HG02981 (cell line): Measurements from ENCODE around the gene GNB1L.
"Not testable (repeated sequence)": the region's sequence is repeated elsewhere in the genome, so short reads cannot be mapped to it uniquely, and the experiment has no call there.

Experiments
- ATAC-seq: cut with Tn5 transposase; IDR thresholded peaks from one replicate; pipeline ENCODE4 v1.9.1; 2021; ENCODE audit warnings: mild to moderate bottlenecking, moderate library complexity; ENCODE audit not compliant: unreplicated experiment

GNB1L gene

GRCh38 chr22:19784384-19785175, 70.1 kb downstream of the GNB1L start:
- no peak for ATAC-seq

- ATAC-seq: no peak
Observed at GRCh38 chr22:19783586-19784383, 70.9 kb downstream of the GNB1L start.

GRCh38 chr22:19782533-19782932, 72.1 kb downstream of the GNB1L start:
- ATAC-seq: no peak

GRCh38 chr22:19779685-19780268, 74.9 kb downstream of the GNB1L start:
- ATAC-seq: no peak

- ATAC-seq: no peak
Observed at GRCh38 chr22:19779011-19779421, 75.7 kb downstream of the GNB1L start.

GRCh38 chr22:19777192-19777591, 77.5 kb downstream of the GNB1L start:
- ATAC-seq: not testable (repeated sequence)

GRCh38 chr22:19776433-19777031, 78.1 kb downstream of the GNB1L start:
- ATAC-seq: no peak

- no peak for ATAC-seq
Observed at GRCh38 chr22:19775496-19776325, 79.0 kb downstream of the GNB1L start.

GRCh38 chr22:19774628-19775027, 80.0 kb downstream of the GNB1L start:
- no peak for ATAC-seq

GRCh38 chr22:19773470-19774040, 81.1 kb downstream of the GNB1L start:
- ATAC-seq: no peak

GRCh38 chr22:19772673-19773469, 81.8 kb downstream of the GNB1L start:
- peak; percentile 45 for ATAC-seq

- ATAC-seq: no peak
Observed at GRCh38 chr22:19772422-19772672, 82.3 kb downstream of the GNB1L start.

- no peak for ATAC-seq
Observed at GRCh38 chr22:19770349-19771220, 84.1 kb downstream of the GNB1L start.

GRCh38 chr22:19769393-19769715, 85.3 kb downstream of the GNB1L start:
- ATAC-seq: no peak

- ATAC-seq: no peak
Observed at GRCh38 chr22:19767427-19768341, 87.0 kb downstream of the GNB1L start.

GRCh38 chr22:19766511-19767426, 87.9 kb downstream of the GNB1L start:
- ATAC-seq: no peak

- ATAC-seq: no peak
Observed at GRCh38 chr22:19766240-19766510, 88.5 kb downstream of the GNB1L start.
